GM19025 (cell line): Measurements from ENCODE around the gene SFXN3.

Experiments used
- ATAC-seq: cut with Tn5 transposase; IDR thresholded peaks from one replicate; pipeline ENCODE4 v1.9.1; 2021; ENCODE audit warnings: mild to moderate bottlenecking, low read depth, moderate library complexity; ENCODE audit not compliant: unreplicated experiment

Gene SFXN3

DNA sequence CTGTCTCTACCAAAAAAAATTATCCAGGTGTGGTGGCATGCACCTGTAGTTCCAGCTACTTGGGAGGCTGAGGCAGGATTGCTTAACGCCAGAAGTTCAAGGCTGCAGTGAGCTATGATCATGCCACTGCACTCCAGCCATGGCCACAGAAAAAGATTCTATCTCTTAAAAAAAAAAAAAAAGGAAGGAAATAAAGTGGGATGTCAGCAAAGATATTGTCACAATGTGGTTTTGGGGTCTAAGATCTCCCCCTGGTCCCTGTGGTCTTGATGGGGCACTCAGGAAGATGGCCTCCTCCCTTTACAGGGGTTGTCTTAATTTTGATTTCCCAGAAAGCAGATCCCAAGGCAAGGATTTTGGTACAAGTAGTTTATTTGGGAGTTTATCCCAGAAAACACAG, 23.3 kb downstream of the SFXN3 start:
- ATAC-seq, result no peak

- ATAC-seq, result no peak
Measured at GRCh38 chr10:101054876-101055275, 23.8 kb downstream of the SFXN3 start.

DNA sequence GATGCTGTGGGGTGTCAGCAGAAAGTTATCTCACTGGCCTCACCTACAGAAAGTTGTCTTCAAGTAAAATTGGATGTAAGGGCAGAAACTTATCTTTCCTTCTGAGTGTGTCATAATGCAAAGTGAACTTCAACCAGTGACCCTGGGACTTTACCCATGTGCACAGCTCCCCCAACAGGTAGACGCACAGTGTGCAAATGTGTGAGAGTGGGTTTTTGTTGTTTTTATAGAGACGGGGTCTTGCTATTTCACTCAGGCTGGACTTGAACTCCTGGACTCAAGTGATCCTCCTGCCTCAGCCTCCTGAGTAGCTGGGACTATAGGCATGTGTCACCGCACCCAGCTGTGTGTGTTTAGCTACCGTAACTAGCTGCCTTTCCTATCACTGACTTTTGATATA, 24.4 kb downstream of the SFXN3 start:
- ATAC-seq, result no peak

GRCh38 chr10:101056365-101057151, 25.5 kb downstream of the SFXN3 start:
- ATAC-seq, result no peak

DNA sequence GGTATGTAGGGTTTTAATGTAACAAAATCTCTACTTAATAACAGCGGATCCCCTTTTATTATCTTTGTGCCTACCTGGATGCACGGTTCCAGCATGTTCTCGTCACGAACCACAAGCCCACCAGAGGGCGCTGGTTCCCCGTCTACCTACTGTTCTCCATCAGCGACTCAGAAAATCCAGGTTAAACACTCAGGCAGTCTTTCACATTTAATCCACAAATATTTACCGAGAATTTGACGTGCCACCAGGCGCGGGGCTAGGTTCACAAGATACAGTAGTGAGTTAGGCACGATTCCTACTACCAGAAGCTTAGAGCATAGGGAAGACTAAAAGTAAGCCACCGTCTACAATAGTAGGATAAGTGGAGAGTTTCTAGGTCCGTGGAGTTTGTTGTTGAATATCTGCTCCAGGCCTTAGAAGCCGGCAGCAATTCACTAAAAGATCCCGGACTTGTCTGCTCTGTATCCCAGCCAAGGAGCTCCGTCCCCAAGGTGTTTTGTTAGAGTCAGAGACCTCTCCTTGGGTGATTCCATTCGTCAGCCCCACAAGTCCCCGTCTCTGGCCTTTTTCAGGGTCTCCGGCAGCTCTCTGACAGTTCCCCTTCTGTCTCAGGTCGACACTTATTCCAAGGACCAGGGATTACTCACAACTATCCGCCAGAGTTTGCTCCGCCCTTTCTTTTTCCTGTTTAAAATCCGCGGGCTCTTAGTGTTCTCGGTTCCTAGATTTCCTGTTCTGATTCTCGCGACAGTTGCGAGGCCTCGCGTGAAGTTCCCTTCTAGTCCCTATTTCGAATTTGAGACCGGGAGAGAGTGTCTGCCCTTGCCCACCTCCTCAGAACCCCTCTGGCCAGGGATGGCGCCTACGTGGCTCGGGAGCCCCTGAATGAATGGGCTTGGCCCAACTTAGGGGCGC, 29.3 kb downstream of the SFXN3 start:
- peak; percentile 33 for ATAC-seq

GRCh38 chr10:101060951-101061623, 30.1 kb downstream of the SFXN3 start:
- ATAC-seq, result peak; percentile 65

DNA sequence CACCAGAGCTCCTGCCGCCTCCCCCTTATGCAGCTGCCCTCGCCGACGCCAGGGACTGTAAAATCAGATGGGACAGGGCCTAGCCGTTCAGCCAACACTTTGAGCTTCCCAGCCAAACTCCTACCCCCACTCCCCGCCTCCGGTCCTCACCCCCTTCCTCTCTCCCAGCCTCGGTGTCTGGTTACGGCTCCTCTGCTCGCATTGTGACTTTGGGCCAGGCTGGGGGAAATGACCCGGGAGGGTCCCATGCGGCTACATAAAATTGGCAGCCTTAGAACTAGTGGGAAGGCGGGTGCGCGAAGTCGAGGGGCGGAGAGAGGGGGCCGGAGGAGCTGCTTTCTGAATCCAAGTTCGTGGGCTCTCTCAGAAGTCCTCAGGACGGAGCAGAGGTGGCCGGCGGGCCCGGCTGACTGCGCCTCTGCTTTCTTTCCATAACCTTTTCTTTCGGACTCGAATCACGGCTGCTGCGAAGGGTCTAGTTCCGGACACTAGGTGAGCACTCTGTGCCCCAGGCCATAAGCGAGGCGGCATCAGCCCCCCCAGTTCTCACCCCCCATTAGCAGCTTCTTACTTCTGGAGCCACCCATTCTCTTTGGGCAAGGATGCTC, 30.7 kb downstream of the SFXN3 start, which contains the start of gene KAZALD1:
KAZALD1 (plus strand) TSS at position 366 of the 608 bp plus-strand sequence. CDS start 604 bp downstream, outside the sequence.
- no peak for ATAC-seq

DNA sequence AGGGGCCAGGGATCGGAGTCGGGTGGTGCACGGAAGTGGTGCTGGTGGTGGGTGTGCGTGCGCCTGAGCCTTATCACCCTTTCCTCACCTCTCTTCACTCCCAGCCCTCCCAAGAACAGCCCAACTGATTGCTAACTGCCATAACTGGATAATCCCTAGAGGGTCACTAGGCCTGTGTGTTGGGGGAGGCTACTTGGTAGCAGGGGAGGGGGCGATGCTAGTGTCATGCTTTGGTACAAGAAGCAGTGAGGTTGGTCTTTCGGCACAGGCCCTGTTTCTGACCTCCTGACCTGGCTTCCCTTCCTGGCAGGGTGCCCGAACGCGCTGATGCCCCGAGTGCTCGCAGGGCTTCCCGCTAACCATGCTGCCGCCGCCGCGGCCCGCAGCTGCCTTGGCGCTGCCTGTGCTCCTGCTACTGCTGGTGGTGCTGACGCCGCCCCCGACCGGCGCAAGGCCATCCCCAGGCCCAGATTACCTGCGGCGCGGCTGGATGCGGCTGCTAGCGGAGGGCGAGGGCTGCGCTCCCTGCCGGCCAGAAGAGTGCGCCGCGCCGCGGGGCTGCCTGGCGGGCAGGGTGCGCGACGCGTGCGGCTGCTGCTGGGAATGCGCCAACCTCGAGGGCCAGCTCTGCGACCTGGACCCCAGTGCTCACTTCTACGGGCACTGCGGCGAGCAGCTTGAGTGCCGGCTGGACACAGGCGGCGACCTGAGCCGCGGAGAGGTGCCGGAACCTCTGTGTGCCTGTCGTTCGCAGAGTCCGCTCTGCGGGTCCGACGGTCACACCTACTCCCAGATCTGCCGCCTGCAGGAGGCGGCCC, 31.4 kb downstream of the SFXN3 start:
- ATAC-seq, result no peak

DNA sequence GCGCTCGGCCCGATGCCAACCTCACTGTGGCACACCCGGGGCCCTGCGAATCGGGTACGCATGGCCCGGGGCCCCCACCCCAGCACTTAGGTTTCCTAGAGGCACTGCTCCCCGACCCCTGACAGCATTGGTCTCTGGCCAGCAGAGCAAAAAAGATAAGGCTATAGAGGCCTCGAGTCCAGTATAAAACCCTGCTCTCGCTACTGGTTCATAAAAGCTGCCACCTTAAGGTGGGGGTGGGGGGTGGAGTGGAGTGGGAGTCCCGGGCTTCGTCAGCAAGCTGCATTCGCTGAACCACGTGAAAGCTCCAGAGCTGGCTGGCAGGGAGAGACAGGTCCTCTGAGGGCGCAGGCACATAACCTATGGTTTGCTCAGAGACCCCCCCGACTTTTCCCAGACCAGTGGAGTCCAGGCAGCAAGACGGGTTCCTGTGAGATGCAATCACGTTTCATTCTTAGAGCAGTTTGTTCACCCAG, 32.1 kb downstream of the SFXN3 start:
- no peak for ATAC-seq

DNA sequence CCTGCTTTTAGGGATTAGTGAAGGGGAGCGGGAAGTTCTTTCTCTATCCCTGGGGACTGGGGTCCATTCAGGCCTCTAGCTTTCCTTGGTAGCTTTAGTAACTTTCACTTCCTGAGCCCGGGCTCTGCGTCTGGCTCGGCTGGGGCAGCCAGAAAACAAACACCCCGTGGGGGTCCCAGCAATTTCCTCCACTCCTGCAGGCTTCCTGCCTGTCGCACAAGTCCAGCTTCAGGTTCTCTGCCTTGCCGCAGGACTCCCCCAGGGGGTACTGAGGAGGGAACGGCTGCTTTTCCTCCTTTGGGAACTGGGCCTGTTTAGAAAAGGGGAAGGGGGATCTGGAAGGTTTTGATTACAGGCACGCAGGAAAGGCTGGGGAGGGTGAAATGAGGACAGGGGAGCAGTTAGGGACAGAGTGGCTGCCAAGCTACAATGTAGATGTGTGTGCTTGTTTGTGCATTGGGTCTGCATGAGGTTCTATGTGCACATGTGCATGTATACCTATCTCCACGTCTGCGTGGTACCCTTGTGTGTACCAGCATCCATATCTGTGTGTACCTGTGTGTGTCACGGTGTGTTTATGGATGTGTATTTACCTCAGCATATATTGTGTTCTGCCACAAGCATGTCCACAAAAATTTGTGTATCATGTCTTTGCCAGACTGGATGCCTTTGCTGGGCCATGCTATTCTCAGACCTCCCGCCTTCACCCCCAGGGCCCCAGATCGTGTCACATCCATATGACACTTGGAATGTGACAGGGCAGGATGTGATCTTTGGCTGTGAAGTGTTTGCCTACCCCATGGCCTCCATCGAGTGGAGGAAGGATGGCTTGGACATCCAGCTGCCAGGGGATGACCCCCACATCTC, 32.7 kb downstream of the SFXN3 start:
- no peak for ATAC-seq

GRCh38 chr10:101064415-101065030, 33.5 kb downstream of the SFXN3 start:
- ATAC-seq, result no peak

GRCh38 chr10:101065481-101066145, 34.6 kb downstream of the SFXN3 start:
- ATAC-seq, result no peak

DNA sequence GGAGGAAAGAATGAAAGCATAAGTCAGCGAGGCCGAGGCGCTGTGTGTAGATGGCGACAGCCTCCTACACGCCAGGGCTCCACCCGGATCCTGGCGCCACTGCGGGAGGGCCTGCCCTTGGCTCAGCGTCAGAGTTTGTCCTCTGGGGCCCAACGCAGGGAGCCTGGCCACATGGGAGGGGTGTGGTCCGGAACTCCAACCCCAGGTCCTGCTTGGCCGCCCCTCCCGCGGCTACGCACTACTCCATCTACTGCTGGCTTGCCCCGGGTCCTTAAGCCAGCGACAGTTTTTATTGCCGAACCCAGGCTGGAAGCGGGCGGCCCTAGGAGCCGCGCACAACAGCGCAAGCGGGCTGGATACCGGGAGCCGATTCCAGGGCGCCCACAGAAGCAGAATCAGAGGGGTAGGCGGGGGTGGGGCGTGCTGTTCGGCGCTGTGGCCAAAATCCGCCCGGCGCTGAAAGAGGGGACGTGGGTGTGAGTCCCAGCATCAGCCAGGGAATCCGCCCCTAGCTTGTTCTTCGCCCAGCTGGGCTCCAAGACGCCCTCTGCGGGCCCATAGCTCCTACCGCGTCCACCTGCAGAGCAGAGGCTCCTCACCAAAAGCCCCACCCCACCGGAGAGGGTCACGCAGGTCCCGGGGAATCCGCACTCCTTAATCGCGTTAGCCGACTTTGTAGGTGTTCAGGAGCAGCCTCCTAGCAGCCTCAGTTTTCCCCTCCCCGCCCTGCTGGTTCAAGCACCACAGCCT, 35.3 kb downstream of the SFXN3 start:
- no peak for ATAC-seq

DNA sequence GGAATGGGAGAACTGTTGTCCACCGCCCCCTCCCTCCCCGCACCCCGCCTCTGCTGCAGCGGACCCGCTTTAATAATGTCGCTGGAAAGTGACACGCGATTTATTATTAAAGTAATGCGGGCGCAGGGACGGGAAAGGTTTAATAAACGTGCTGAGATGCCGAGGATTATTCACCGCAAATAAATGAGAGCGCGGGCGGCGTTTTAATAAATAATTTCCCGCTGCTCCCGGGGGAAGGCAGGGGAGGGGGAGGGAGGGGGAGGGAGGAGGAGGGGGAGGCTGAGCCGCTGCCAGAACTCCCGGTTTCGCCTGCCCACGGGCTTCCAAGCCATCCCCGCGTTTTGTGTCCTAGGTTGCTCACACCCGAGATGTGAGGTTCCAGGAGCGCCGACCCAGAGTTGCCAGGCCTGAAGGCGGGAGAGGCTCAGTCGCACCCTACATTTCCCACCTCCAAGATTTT, 35.9 kb downstream of the SFXN3 start:
- ATAC-seq, result no peak

- peak; percentile 55 for ATAC-seq
Measured at GRCh38 chr10:101067356-101068083, 36.5 kb downstream of the SFXN3 start.

- no peak for ATAC-seq
Measured at GRCh38 chr10:101069441-101069840, 38.4 kb downstream of the SFXN3 start.
